Testis (tissue), 3 donors: ENCODE measurements around the gene SEPTIN5. TPM values are rescaled to one million over a fixed set of nuclear protein-coding genes. Genes with fewer than 3 reads are reported as not detected.
"Not testable (repeated sequence)": the region's sequence is repeated elsewhere in the genome, so short reads cannot be mapped to it uniquely, and the experiment has no call there.

Source experiments
- DNase-seq: peaks from one replicate; pipeline ENCODE4 v3.0.0-alpha.2; 2019
- H3K27ac ChIP-seq, 2 donors: fragments of 200-600 bp; sonication (generic); one replicate each; pipeline ENCODE4 v1.5.1; 2019
- H3K27me3 ChIP-seq: fragments of 200-600 bp; sonication (generic); one replicate; pipeline ENCODE4 v1.5.1; 2019
- H3K36me3 ChIP-seq: fragments of 200-600 bp; sonication (generic); one replicate; pipeline ENCODE4 v1.5.1; 2017; ENCODE audit warnings: low read depth; ENCODE audit errors: missing control alignments
- H3K4me1 ChIP-seq: fragments of 200-600 bp; sonication (generic); one replicate; pipeline ENCODE4 v1.5.1; 2019
- H3K4me3 ChIP-seq, 2 donors: fragments of 200-600 bp; sonication (generic); one replicate each; pipeline ENCODE4 v1.5.1; 2017 to 2019
- H3K9me3 ChIP-seq: fragments of 200-600 bp; sonication (generic); one replicate; pipeline ENCODE4 v1.5.1; 2017
- CTCF ChIP-seq, 3 experiments: fragments of 450-650 bp in 2 of 3; fragments of 200-600 bp in 1 of 3; sonication (generic) in 1 of 3; IDR thresholded peaks; one replicate each; pipeline ENCODE4 v1.5.1; 2016 to 2019; ENCODE audit warnings: antibody characterized with exemption in 3 of 3, mild to moderate bottlenecking in 2 of 3, moderate library complexity in 1 of 3
- POLR2A ChIP-seq: fragments of 450-650 bp; IDR thresholded peaks from one replicate; pipeline ENCODE4 v1.6.1; 2017; ENCODE audit warnings: antibody characterized with exemption, mild to moderate bottlenecking, moderate library complexity
- WGBS, 2 donors: methylation state at CpG; one replicate each; pipeline ENCODE4 v1.1.5; 2018; 5-methylcytosine and 5-hydroxymethylcytosine counted together
- intact Hi-C: fragments of 100-400 bp; cut with DNase I; formaldehyde crosslinking; loops from one replicate; pipeline ENCODE4 v1.15.1; 2023; ENCODE audit warnings: low total_unique reads
- polyA plus RNA-seq: library from polyadenylated mRNA; stranded (reverse); fragments of 350-450 nt; fragmentation: Illumina TruSeq; extraction: RNeasy Lipid Tissue Mini Kit (QIAGEN cat#74804); gene quantifications from one replicate; pipeline ENCODE4 v1.2.3, GENCODE V29; 2014; ENCODE audit warnings: low read depth, low replicate concordance; ENCODE audit not compliant: insufficient read depth
- total RNA-seq, 2 donors: library from RNA; depleted of rRNA; stranded (reverse); fragments of >200 nt; gene quantifications; one replicate each; pipeline ENCODE4 v1.2.3, GENCODE V29; 2016

The SEPTIN5 gene
- total and polyA plus RNA-seq, 3 donors from 2014 or later = 33.9 to 89.3 (median 68.9) TPM

DNA sequence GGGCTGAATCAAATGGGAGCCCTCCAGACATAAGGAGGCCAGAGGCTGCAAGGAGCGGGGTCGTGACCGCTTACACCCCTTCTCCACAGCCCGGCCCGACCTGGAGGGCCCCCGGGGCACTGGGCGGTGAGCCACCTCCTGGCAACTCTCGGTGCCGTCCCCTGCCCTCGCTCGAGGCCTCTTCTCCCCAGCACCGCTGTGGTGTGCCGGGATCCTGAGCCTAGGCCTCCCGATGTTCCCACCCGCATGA is 8.6 kb downstream of the SEPTIN5 start:
- no peak for DNase-seq
- H3K27me3 ChIP-seq = no peaks in the 10 kb centered on the region
- intact Hi-C loops = no loop called here
- no peaks in the 10 kb centered on the region for H3K36me3 ChIP-seq
- H3K27ac ChIP-seq = no peak overlapping the region
- WGBS, 2 donors = 63% methylated on average over 15 of the region's 15 CpGs; no CpG with 5 or more reads in 1 of the 2 donors
- no peaks in the 10 kb centered on the region for H3K9me3 ChIP-seq
- no peak for TF ChIP-seq CTCF (IDR thresholded peaks at IDR 0.05)
- TF ChIP-seq POLR2A = no peak
- H3K4me1 ChIP-seq = peaks cover 8% of the 10 kb centered on the region
- peak overlapping the region in 1 of 2 donors; percentile 20 for H3K4me3 ChIP-seq

DNA sequence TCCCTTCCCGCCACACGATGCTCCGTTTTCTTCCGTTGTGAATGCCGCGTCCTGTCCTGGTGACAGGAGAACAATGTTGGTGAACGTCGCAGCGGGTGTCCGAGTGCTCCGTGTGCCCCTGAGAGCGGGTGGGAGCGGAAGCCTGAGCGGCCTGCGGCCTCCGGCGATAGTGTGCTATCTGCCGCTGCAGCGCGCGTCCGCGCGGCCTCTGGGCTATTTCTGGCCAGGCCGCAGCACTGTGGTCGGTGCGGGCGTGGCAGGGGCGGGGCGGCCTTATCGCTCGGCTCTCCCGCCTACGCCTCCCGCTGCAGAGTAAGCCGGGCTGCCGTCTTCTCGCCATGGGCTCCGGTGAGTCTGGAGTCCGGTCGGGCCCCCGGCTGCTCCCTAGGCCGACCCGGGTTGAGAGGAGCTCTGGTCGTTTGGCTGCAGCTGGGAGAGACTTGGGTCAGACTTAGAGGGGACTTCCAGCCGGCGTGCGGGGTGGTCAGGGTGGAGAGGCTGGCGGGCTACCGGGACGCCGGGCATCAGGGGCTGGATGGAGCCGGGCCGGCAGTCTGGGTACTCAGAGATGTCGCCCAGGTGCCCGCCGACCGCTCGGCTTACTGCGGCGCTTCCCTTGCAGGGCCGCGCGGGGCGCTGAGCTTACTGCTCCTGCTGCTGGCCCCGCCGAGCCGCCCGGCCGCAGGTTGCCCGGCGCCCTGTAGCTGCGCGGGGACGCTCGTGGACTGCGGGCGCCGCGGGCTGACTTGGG is 9.1 kb downstream of the SEPTIN5 start, which contains the start of gene GP1BB:
Gene GP1BB (plus strand): TSS at position 308 of the 751 bp plus-strand sequence. CDS start 31 bp downstream, at position 339.
- no peak within 1 kb of the TSS for H3K27ac ChIP-seq
- H3K36me3 ChIP-seq = no peaks in the 10 kb centered on the region
- intact Hi-C loops = no loop called here
- WGBS, 2 donors = 52 to 68% methylated on average over 10 to 79 of the region's 80 CpGs
- TF ChIP-seq POLR2A = no peak
- no peak for TF ChIP-seq CTCF (IDR thresholded peaks at IDR 0.05)
- H3K4me1 ChIP-seq = peaks cover 8% of the 10 kb centered on the region
- H3K27me3 ChIP-seq = no peaks in the 10 kb centered on the region
- peak within 1 kb of the TSS; percentile 20 to 21 for H3K4me3 ChIP-seq
- no peaks in the 10 kb centered on the region for H3K9me3 ChIP-seq
- DNase-seq = no peak

- no peak for DNase-seq
- peak overlapping the region; percentile 20 to 21 for H3K4me3 ChIP-seq
- intact Hi-C loops = no loop called here
Observed at GRCh38 chr22:19723983-19724827, 9.9 kb downstream of the SEPTIN5 start.

DNA sequence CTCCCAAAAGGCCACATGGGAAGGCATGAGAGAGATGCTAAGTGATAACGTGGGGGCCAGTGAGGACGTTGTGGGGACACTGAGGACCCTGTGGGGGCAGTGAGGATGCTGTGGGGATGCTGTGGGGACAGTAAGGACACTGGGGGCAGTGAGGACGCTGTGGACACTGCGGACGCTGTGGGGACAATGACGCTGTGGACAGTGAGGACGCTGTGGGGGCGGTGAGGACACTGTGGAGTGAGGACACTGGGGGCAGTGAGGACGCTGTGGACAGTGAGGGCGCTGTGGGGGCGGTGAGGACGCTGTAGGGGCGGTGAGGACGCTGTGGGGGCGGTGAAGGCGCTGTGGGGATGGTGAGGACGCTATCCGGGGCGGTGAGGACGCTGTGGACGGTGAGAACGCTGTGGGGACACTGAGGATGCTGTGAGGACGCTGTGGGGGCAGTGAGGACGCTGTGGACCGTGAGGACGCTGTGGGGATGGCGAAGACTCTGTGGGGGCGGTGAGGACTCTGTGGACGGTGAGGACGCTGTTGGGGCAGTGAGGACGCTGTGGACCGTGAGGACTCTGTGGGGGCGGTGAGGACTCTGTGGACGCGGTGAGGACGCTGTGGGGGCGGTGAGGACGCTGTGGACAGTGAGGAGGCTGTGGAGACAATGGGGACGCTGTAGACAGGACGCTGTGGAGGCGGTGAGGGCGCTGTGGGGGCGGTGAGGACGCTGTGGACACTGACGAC is 10.8 kb downstream of the SEPTIN5 start:
- Histone ChIP-seq H3K4me1 (no peaks in the 10 kb centered on the region), H3K9me3 (no peaks in the 10 kb centered on the region), H3K27ac (no peak overlapping the region), H3K36me3 (no peaks in the 10 kb centered on the region), H3K4me3 (no peak overlapping the region), H3K27me3 (no peaks in the 10 kb centered on the region)
- TF ChIP-seq POLR2A (no peak), CTCF (IDR thresholded peaks at IDR 0.05) (no peak)
- no peak for DNase-seq
- 42 to 70% methylated on average over 45 of the region's 45 CpGs for WGBS, 2 donors
- intact Hi-C loops = no loop called here

More at GRCh38 chr22:19723983-19724827, 9.9 kb downstream of the SEPTIN5 start:
- Histone ChIP-seq H3K4me1 (peaks cover 5% of the 10 kb centered on the region), H3K9me3 (no peaks in the 10 kb centered on the region), H3K27ac (no peak overlapping the region), H3K36me3 (no peaks in the 10 kb centered on the region), H3K27me3 (no peaks in the 10 kb centered on the region)
- TF ChIP-seq CTCF (IDR thresholded peaks at IDR 0.05) (no peak), POLR2A (no peak)
- WGBS, 2 donors = 47 to 64% methylated on average over 52 to 85 of the region's 89 CpGs

- H3K9me3 ChIP-seq, H3K27me3 ChIP-seq, DNase-seq, intact Hi-C loops, H3K27ac ChIP-seq, H3K4me1 ChIP-seq, H3K4me3 ChIP-seq, H3K36me3 ChIP-seq: not testable (repeated sequence)
- WGBS, 2 donors = 75 to 77% methylated on average over 96 of the region's 96 CpGs
Observed at GRCh38 chr22:19726064-19726788, 11.9 kb downstream of the SEPTIN5 start.
